Gastroesophageal sphincter (tissue), 4 donors: ENCODE results near the gene WDR45B. TPM values are rescaled to one million over a fixed set of nuclear protein-coding genes. Genes with fewer than 3 reads are reported as not detected.

Source experiments
- ATAC-seq: fragments of 150-250 bp; one replicate; pipeline ENCODE4 v1.9.1; 2016; ENCODE audit warnings: mild to moderate bottlenecking, moderate library complexity
- H3K27ac ChIP-seq, 4 donors: fragments of 200-600 bp; sonication (generic) in 3 of 4; 1 replicate in 3 of 4; 2 replicates in 1 of 4; pipeline ENCODE4 v1.5.1; 2016 to 2019
- H3K27me3 ChIP-seq: fragments of 200-600 bp; sonication (generic); one replicate; pipeline ENCODE4 v1.5.1; 2019
- H3K36me3 ChIP-seq, 2 donors: fragments of 200-600 bp; sonication (generic); one replicate each; pipeline ENCODE4 v1.5.1; 2019; ENCODE audit warnings: control low read depth in 1 of 2
- H3K4me1 ChIP-seq, 3 donors: fragments of 200-600 bp; sonication (generic); 1 replicate in 2 of 3; 2 replicates in 1 of 3; pipeline ENCODE4 v1.5.1; 2016 to 2019; ENCODE audit warnings: control low read depth in 2 of 3
- H3K4me3 ChIP-seq, 2 donors: fragments of 200-600 bp; sonication (generic); one replicate each; pipeline ENCODE4 v1.5.1; 2019; ENCODE audit warnings: mild to moderate bottlenecking in 1 of 2, moderate library complexity in 1 of 2
- H3K9me3 ChIP-seq, 3 donors: fragments of 200-600 bp; sonication (generic); one replicate each; pipeline ENCODE4 v1.5.1; 2017 to 2019; ENCODE audit warnings: control low read depth in 2 of 3
- EP300 ChIP-seq: sonication (generic); formaldehyde crosslinking; IDR thresholded peaks from one replicate; pipeline ENCODE4 v1.6.1; 2017; ENCODE audit warnings: antibody characterized with exemption, mild to moderate bottlenecking
- POLR2A ChIP-seq, 2 donors: fragments of 450-650 bp; IDR thresholded peaks; one replicate each; pipeline ENCODE4 v1.6.1; 2017; ENCODE audit warnings: antibody characterized with exemption in 2 of 2, mild to moderate bottlenecking in 2 of 2, moderate library complexity in 1 of 2
- POLR2AphosphoS5 ChIP-seq: sonication (generic); formaldehyde crosslinking; IDR thresholded peaks from one replicate; pipeline ENCODE4 v1.6.1; 2017; ENCODE audit warnings: antibody characterized with exemption
- WGBS, 2 donors: methylation state at CpG; one replicate each; pipeline ENCODE4 v1.1.5; 2018; ENCODE audit warnings: low coverage in 1 of 2; 5-methylcytosine and 5-hydroxymethylcytosine counted together
- total RNA-seq, 4 donors: library from RNA; depleted of rRNA; stranded (reverse); fragments of >200 nt; gene quantifications; one replicate each; pipeline ENCODE4 v1.1.0, GENCODE V29; 2016
- TF ChIP-seq, protein P1 (sequence below), 4 experiments: fragments of 200-600 bp in 2 of 4; fragments of 450-650 bp in 2 of 4; sonication (generic) in 1 of 4; IDR thresholded peaks; one replicate each; pipeline ENCODE4 v1.5.1; 2017 to 2019; ENCODE audit warnings: antibody characterized with exemption in 4 of 4, mild to moderate bottlenecking in 2 of 4, moderate library complexity in 2 of 4

The WDR45B gene
- total RNA-seq, 4 donors from 2014 or later: 70.8 to 77.4 (median 76.4) TPM

DNA sequence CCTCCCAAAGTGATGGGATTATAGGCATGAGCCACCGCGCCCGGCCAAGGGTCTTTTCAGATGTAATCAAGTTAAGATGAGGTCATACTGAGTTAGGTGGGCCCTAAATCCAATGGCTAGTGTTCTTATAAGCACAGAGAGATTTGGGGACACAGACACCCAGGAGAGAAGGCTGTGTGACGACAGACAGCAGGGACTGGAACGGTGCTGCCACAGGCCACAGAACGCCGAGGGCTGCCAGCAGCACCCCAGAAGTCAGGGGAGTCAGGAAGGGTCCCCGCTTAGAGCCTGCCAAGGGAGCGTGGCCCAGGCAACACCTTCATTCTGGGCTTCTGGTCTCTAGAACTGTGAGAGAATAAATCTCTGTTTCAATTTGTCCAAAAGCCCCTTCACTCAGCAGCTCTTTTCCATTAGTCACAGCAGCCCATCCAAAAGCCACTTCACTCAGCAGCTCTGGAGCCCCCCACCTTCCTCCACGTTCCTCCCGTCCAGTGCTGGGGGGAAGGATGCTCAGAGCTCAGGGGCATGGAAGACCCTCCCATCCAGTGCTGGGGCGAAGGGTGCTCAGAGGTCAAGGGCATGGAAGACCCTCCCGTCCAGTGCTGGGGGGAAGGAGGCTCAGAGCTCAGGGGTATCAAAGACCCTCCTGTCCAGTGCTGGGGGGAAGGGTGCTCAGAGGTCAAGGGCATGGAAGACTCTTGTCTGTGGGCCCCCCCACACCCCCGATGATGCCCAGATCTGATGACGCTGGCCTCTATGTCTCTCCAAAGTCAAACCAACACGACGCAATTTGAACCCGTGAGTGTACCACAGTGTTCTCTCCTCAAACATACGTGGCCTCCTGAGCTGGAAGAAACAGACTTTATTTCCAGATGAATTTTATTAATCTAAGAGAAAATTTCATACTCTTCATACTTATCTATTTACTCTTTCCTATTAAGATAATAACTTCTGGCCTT is 38.4 kb upstream of the WDR45B start:
- no peaks in the 10 kb centered on the region for H3K27me3 ChIP-seq
- no peak overlapping the region for H3K4me3 ChIP-seq
- peaks cover 0 to 17% of the 10 kb centered on the region in 2 donors for H3K36me3 ChIP-seq
- H3K9me3 ChIP-seq: peaks cover 0 to 4% (median 0%) of the 10 kb centered on the region in 3 donors
- WGBS, 2 donors: 83 to 91% methylated on average over 6 to 9 of the region's 19 CpGs
- ATAC-seq: no peak
- TF ChIP-seq EP300 (no peak), POLR2AphosphoS5 (no peak), POLR2A (IDR thresholded peaks at IDR 0.05) (no peak)
- TF ChIP-seq, protein P1, sequence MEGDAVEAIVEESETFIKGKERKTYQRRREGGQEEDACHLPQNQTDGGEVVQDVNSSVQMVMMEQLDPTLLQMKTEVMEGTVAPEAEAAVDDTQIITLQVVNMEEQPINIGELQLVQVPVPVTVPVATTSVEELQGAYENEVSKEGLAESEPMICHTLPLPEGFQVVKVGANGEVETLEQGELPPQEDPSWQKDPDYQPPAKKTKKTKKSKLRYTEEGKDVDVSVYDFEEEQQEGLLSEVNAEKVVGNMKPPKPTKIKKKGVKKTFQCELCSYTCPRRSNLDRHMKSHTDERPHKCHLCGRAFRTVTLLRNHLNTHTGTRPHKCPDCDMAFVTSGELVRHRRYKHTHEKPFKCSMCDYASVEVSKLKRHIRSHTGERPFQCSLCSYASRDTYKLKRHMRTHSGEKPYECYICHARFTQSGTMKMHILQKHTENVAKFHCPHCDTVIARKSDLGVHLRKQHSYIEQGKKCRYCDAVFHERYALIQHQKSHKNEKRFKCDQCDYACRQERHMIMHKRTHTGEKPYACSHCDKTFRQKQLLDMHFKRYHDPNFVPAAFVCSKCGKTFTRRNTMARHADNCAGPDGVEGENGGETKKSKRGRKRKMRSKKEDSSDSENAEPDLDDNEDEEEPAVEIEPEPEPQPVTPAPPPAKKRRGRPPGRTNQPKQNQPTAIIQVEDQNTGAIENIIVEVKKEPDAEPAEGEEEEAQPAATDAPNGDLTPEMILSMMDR (IDR thresholded peaks at IDR 0.05): no peak
- no peaks in the 10 kb centered on the region for H3K4me1 ChIP-seq
- no peak overlapping the region for H3K27ac ChIP-seq

DNA sequence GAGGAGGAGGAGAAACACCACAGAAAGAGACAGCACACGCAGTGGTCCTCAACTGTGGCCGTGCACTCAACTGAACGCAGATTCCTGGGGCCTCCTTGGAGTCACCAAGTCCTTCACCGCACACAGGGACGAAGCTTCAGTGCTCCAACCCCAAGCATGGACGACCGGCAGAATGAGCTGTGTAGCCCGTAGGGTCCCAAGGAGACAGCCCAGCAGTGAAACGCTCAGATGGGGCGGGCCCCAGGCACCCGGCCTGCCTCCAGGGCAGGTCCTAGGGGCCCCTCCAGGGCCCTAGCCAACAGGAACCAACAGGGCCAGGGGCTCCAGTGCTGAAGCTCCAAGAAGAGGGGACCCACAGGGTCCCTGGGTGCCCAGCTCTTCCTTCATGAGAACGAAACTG is 37.0 kb upstream of the WDR45B start:
- Histone ChIP-seq H3K4me3 (no peak overlapping the region), H3K27me3 (no peaks in the 10 kb centered on the region), H3K9me3 (peaks cover 0 to 10% (median 1%) of the 10 kb centered on the region in 3 donors), H3K4me1 (no peaks in the 10 kb centered on the region), H3K27ac (no peak overlapping the region), H3K36me3 (peaks cover 0 to 8% of the 10 kb centered on the region in 2 donors)
- ATAC-seq: no peak
- TF ChIP-seq POLR2A (IDR thresholded peaks at IDR 0.05) (no peak), POLR2AphosphoS5 (no peak), EP300 (no peak)
- TF ChIP-seq, protein P1 (IDR thresholded peaks at IDR 0.05): no peak
- 90 to 96% methylated on average over 4 to 7 of the region's 12 CpGs for WGBS, 2 donors

DNA sequence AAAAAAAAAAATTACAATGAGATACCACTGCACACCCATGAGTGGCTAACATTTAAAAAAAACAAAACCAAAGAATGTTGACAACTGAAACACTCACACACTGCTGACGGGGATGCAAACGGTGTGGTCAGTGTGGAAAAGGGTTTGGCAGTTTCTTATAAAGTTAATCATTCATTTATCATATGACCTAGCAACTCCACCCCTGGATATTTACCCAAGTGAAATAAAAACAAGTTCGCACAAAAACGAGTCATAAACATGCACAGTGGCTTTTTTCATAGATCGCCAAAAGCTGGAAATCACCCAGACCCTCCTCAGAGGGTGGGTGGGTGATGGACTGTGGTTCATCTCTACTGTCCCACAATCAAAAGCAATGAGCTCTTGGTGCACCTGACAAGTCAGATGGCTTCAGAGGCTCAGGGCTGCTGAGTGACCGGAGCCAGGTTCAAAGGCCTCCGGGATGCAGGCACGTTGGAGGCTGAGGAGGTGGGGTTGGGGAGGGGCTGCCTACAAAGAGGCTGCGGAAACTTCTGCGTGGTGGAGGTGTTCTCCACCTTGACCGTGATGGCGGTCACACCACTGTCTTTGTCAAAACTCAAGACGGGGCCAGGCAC is 36.1 kb upstream of the WDR45B start:
- 66 to 69% methylated on average over 2 to 8 of the region's 13 CpGs for WGBS, 2 donors
- no peaks in the 10 kb centered on the region for H3K27me3 ChIP-seq
- no peak for TF ChIP-seq EP300
- TF ChIP-seq, protein P1 (IDR thresholded peaks at IDR 0.05): no peak
- no peak for TF ChIP-seq POLR2A (IDR thresholded peaks at IDR 0.05)
- TF ChIP-seq POLR2AphosphoS5: no peak
- H3K9me3 ChIP-seq: peaks cover 0 to 10% (median 1%) of the 10 kb centered on the region in 3 donors
- H3K27ac ChIP-seq: no peak overlapping the region
- peaks cover 0 to 6% of the 10 kb centered on the region in 2 donors for H3K36me3 ChIP-seq
- no peak for ATAC-seq
- no peak overlapping the region for H3K4me3 ChIP-seq
- no peaks in the 10 kb centered on the region for H3K4me1 ChIP-seq

DNA sequence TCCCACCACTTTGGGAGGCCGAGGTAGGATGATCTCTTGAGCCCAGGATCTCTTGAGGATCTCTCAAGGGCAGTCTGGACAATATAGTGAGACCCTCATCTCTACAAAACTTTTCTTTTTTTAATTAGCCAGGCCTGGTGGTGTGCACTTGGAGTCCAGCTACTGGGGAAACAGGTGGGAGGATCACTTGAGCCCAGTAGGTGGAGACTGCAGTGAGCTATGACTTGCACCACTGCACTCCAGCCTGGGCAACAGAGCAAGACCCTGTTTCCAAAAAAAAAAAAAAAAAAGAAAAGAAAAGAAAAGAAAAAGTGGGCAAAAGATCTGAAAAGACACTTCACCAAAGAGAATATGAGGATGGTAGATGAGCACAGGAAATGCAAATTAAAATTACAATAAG is 35.3 kb upstream of the WDR45B start:
- WGBS, 2 donors: 92 to 94% methylated on average over 1 of the region's 1 CpG
- TF ChIP-seq, protein P1 (IDR thresholded peaks at IDR 0.05): no peak
- no peak for TF ChIP-seq POLR2AphosphoS5
- no peak for TF ChIP-seq POLR2A (IDR thresholded peaks at IDR 0.05)
- no peak for TF ChIP-seq EP300
- no peak overlapping the region for H3K27ac ChIP-seq

More for the DNA sequence above, 35.3 kb upstream of the WDR45B start:
- no peaks in the 10 kb centered on the region for H3K4me1 ChIP-seq
- H3K9me3 ChIP-seq: peaks cover 0 to 10% (median 1%) of the 10 kb centered on the region in 3 donors
- no peak overlapping the region for H3K4me3 ChIP-seq
- no peak for ATAC-seq
- peaks cover 0 to 6% of the 10 kb centered on the region in 2 donors for H3K36me3 ChIP-seq
- H3K27me3 ChIP-seq: no peaks in the 10 kb centered on the region
